NCI-H1417 treated with DMSO at 0.1 percent for 48 hours (cell line): ENCODE data around the gene HRH2.

ENCODE experiments used
- DNase-seq: peaks from one replicate; lab custom pipeline; 2025; lab: John Stamatoyannopoulos, UW

The HRH2 gene

DNA sequence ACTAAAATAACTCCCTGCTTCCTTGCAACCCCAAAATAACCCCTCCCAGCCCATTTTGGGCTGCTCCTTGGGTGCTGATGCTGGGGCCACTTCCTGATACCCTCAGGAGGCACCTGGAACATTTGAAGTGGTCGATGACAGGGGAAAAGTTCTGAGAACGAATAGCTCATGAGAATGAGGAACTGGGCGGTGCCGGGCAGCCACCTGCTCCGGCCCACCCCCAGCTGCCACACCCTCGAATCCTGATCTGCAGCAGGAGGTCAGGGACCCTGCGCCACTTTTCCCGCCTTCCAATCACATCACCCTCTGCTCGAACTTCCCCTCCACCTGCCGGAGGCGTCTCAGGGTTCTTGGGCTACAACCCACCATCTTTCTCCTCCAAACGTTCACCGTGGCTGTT is 19.7 kb downstream of the HRH2 start:
- no peak for DNase-seq

- DNase-seq, result no peak
These were observed 20.2 kb downstream of the HRH2 start for GRCh38 chr5:175678074-175678473.

DNA sequence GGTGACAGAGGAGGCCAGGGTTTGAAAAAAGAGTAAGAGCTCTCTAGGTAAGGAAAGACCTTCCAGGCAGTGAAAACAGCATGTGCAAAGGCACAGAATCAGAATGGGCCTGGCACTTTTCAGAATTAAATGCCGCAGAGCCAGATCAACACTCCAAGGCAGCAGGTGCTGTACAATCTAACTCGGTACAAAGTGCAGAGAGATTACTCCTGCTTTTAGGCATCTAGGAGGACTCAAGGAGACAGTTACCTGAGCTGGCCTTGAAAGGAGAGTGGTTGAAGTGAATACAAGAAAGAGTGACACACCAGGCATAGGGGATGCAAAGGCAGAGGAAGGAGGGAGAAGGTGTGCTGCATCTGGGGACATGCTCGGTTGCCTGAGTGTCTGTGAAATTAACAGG is 21.5 kb downstream of the HRH2 start:
- DNase-seq, result no peak

DNA sequence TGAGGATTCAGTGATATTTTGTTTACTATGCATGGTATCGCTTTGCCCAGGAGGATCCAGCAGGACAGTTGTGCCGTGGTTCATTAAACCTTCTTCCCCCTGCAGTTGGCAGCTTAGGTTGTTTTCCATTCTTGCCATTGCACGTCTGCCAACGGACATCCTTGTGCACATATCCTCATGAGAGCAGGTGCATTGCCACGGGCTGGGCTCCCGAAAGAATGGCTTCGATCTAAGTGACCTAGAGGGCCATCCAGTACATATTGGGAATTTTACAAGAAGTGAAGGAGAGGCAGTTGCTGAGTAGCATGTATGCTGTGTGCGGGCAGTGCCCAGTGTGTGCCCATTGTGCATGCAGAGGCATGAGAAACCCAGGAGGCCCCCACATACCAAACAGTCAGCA is 22.1 kb downstream of the HRH2 start:
- DNase-seq, result no peak

DNA sequence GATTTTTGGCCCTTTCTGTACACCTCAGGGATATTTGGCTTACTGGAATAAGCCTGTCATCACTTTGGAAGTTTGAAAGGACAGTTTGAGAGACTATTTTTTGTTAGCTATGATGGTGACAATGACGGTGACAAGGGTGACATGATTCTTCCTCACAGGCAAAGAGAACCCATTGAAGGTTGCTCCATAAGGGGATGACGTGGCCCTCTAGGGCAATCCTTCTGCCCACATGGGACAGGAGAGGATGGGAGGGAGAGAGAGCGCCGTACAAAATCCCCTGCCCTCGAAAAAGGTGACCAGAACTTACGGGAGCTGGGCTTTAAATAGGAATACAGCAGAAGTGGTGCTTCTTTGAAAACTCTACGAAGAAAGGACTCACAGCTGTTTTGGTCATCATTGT is 22.6 kb downstream of the HRH2 start:
- no peak for DNase-seq

DNA sequence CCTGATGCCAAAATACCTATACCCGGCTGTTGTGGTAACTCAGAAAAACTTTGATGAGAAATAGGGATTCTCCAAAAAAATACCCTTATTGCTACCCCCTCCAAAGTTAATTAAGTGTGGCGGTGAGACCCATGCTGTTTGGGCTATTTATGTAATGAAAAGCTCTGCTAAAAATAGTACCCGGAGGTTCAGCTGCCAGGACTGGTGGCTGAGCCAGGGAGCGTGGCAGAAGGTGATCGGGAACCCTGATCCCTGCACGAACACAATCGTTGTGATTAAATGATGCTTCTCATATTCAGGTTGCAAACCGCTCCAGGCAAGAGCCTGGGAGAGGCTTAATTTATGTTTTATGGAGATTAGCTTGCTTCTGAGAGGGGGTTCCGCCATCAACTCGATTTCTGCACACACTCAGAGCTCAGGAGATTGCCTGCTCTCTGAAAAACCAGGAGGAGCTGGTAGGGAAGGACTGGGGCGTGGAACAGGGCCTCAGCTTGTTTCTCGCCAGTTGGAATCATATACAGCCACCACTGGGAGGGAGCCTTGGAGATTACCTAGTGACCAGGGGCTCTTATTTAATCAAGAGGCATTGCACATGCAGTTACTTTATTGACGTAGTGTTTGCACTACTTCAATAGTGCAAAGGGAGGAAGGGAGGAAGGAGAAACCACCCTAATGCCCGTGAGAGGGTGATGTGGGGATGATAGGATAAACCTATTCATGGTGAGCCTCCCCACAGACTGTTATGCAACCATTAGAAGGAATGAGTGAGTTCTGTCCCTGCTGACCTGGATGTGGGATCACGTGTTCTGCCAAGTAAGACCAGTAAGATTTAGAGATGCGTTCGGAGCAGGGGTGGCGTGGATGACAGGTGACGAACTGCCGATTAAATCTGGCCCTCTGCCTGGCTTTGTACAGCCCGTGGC is 23.4 kb downstream of the HRH2 start:
- DNase-seq, result no peak

GRCh38 chr5:175681968-175682340 is 24.1 kb downstream of the HRH2 start:
- DNase-seq, result no peak

GRCh38 chr5:175682664-175683063 is 24.8 kb downstream of the HRH2 start:
- DNase-seq, result no peak

DNA sequence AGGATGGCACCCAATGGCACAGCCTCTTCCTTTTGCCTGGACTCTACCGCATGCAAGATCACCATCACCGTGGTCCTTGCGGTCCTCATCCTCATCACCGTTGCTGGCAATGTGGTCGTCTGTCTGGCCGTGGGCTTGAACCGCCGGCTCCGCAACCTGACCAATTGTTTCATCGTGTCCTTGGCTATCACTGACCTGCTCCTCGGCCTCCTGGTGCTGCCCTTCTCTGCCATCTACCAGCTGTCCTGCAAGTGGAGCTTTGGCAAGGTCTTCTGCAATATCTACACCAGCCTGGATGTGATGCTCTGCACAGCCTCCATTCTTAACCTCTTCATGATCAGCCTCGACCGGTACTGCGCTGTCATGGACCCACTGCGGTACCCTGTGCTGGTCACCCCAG is 25.4 kb downstream of the HRH2 start:
- DNase-seq, result no peak

DNA sequence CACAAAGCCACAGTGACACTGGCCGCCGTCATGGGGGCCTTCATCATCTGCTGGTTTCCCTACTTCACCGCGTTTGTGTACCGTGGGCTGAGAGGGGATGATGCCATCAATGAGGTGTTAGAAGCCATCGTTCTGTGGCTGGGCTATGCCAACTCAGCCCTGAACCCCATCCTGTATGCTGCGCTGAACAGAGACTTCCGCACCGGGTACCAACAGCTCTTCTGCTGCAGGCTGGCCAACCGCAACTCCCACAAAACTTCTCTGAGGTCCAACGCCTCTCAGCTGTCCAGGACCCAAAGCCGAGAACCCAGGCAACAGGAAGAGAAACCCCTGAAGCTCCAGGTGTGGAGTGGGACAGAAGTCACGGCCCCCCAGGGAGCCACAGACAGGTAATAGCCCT is 26.1 kb downstream of the HRH2 start:
- DNase-seq, result no peak

DNA sequence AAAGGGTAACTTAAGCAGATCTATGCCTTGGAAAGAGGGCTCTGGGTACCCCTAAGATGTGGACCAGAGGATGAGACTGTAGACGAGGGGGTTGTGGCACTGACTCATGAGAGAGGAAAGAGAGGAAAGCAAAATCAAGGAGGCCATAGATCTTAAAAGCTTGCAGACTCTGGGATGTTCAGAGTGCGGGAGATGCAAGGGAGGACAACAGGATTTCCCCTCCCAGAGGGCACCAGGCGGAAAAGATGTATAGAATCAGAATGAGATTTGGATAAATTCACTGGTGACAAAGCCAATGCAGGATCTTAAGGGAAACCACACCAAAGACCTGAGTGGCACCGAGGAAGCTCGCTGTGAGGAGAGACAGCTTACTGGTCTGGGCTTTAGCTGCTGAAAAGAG is 27.1 kb downstream of the HRH2 start:
- DNase-seq, result no peak

DNA sequence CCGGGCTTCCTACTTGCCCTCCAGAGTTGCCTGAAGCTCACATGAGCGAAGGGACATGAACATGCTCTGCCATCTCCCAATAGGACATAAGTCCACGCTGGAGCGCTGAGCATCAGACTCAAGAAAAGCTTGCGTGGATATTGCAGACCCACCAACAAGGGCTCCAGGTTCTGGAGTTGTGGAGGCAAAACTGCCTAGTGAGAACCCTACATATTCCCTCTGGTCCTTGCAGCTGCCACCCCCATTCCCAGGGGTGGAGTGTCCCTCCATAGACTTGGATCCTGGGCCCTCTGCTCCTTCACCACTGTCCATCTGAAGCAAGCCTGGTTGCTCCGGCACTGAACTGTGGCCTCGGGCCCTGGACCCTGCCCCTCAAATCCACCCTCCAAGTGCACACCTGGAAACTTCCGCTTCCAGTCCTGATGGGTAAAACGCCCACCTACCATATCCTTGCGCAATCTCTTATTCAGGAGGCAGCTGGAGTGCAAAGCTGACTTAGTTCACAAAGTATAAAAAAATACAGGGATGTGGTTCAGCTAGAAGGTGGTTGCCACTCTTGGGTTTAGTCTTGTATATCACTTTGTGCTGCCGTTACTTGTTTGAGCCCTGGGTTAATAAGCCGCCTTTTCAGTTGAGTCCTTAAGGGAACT is 28.0 kb downstream of the HRH2 start:
- no peak for DNase-seq

DNA sequence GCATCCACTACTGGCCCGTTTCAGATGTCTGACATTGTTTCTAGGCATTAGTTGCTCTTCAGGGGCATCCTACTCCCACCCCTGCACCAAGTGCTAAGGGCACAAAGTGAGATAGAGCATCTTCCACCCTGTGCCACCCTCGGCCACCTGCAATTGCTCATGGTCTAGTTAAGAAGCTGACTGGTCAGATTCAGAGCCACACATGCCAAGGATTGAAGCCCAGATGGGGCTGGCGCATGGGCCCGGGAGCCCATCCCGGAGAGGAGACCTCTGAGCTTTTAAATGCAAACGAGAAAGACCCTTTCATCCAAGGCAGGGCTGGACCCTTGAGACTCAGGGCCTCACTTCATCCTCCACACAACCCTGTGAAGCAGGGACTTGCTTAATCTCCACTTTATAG is 28.5 kb downstream of the HRH2 start:
- DNase-seq, result no peak

DNA sequence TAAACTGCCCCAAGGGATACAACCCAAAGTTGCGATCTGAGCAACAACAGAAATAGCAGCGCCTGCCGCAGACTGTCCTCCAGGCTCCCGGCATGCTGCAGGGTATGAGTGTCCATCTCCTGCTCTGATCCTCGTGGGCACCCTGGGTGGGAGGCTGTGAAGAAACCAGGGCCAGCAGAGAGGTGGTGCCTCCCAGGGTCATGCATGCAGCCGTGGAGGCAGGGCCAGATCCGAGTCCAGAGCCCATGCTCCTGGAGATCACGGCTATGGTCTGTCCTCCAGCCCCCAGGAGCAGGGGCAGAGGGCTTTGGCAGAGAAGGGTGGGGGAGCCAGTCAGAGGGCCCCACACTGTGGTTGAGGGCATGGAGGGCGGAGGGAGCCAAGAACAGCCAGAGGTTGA is 29.0 kb downstream of the HRH2 start:
- no peak for DNase-seq

- DNase-seq, result no peak
These were observed 29.4 kb downstream of the HRH2 start for GRCh38 chr5:175687231-175687701.

DNA sequence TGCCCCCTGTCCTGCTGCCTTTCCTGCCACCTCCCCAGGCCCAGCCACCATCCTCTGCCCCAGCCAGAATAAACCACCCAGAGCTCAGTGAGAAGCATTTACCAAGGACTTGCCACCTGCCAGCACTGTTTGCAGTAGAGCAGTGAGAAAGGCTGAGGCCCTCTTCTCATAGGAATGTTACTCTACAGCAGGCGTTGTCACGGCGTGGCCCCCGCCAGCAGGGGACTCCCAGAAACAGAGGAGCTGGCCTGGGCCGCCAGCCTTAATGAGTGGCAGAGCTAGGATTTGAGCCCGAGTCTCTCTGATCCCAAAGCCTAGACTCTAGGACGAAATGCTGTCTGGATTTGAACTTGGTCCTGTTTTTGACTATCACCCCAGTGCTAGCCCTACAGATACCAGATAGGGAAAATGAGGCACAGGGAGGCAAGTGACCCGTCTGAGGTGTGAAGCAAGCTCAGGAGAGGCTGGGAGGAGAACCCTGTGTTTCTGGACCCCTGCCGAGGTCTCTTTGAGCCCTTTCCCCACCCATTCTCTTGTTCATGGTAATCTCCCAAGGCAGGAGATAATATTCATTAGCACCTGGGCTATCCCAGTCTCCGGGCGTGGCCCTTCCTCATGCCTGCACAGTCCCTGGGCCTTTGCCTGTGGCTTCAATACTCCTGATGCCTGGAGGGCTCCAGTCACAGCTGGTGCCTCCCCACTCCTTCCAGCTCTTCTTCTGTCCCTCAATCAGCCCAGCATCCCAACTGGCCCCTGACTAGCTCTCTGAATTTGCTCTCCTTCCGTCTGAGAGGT is 30.7 kb downstream of the HRH2 start:
- no peak for DNase-seq

DNA sequence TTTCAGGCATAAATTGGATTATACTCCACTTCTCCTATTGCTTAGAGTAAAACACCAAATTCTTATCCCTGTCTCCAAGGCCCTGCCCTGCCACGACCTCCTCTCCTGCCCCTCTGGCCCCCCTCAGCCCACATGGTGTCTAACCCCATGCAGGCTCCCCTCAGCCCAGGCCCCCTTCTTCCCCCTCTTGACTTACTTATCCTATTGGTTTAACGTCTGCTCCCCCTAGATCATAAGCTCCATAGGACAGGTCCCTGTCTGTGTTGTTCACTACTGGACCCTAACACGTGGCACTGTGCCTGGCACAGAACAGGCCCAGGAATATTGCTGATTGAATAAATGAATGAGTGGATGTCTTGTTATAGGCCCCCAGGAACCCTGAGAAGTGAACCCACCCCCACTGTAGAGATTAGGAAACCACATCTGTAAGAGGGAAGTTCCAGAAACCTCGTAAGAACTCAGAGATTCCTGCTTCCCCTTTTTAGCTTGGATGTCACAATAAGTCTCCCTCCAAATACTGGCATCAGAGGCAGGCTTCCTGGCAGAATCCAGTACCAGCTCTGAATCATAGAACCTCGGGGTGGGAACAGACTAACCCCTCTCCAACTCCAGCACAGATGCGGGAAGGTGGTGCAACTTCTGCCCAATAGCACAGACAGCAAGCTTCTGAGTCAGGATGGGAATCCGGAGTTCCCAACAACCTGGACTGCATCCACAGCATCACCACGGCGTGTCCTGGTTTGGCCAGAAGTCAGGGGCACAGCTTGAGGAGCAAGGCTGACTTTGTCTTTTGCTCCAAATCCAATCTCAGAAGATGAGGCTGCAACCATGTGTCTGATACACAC is 31.5 kb downstream of the HRH2 start:
- DNase-seq, result no peak

DNA sequence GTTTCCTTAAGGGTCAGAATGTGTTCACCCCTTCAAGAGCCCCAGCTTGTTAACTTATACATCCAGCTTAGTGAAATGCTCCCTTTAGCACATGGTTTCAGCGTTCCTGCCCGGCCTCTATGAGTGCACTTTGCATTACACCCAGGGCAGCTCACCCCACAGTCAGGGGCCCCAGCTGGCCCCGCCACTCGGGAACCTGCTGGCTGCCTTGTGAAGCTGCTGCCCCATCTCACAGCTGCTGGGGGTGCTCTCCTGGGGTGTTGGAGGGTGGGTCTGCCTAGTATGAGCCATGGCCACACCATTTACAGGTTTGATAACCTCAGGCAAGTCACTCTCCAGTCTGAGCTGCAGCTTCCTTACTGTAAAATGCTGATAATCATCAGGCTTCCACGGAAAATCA is 32.2 kb downstream of the HRH2 start:
- no peak for DNase-seq

DNA sequence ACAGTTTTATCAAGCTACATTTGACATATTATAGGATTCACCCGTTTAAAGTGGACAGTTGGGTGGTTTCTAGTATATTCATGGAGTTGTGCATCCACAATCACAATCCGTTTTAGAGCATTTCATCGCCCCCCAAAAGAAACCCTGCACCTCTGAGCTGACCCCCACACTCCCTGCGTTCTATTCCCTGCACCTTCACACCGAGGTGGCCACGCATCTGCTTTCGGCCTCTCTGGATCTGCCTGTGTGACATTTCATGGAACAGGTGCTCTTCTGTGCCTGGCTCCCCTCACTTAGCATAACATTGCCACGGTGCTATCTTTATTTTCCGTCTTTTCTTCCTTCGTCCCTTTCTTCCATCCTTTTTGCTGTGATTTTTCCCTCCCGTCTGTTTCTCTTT is 32.7 kb downstream of the HRH2 start:
- no peak for DNase-seq

GRCh38 chr5:175691761-175692160 is 33.9 kb downstream of the HRH2 start:
- no peak for DNase-seq

DNA sequence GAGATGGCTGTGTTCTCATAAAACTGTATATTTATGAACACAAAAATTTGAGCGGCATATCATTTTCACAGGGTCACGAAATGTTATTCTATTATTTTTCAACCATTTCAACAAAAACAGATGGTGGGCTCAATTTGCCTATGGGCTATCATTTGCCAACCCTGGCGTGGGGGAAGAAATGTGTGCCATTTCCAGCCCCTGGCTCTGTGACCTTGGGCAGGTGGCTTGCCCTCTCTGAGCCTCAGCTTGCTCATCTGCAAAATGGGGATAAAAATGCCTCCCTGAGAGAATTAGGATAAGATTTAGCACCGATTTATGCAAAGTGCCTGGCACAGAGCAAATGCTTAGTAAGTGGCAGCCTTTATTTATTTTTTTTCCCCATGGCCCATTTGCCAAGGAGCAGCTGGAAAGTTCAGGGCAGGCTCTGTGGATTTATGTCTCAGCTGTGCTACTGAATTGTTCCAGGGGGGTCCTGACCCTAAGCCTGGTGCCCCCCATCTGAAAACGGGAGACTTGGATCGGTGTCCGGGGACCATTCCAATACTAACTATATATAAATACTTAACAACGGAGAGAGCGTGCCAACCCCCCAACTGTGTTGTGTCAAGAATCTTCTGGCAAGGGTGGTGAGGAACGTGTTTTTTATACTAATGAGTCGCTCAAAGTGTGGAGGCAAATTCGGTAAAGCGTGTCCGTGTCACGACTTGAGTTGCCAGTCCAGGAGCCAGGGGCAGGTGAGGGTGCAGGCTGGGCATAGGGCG is 34.5 kb downstream of the HRH2 start:
- no peak for DNase-seq
